ENCODE data around the gene NUCB1. TPM values are rescaled to one million over a fixed set of nuclear protein-coding genes. Genes with fewer than 3 reads are reported as not detected.

The NUCB1 gene
- total RNA-seq, 1 experiment from 2014 or later, result 125 TPM

- Histone ChIP-seq H3K79me1 (ENCODE audit: insufficient read depth, low read depth, low read length, poor library complexity, severe bottlenecking) (no peaks in the 10 kb centered on the region), H3K79me2 (ENCODE audit: insufficient read depth, low read length) (no peaks in the 10 kb centered on the region), H3K56ac (ENCODE audit: insufficient read length, low read depth, low read length) (no peak overlapping the region), H2AFZ (ENCODE audit: low read length) (no peak overlapping the region), H3K4me2 (ENCODE audit: insufficient read depth, insufficient read length, low read length) (no peak overlapping the region), H2AK5ac (ENCODE audit: insufficient read length, low read length) (no peak overlapping the region), H4K8ac (replicated peaks; ENCODE audit: insufficient read length, low read depth, low read length) (no peak overlapping the region), H3K14ac (ENCODE audit: insufficient read depth, low read length) (no peak overlapping the region), H4K91ac (ENCODE audit: insufficient read length, low read depth, low read length) (no peak overlapping the region), H3K18ac (ENCODE audit: insufficient read length, low read depth, low read length) (no peak overlapping the region), H3K9me3 (ENCODE audit: control insufficient read depth, low read depth, low read length) (no peaks in the 10 kb centered on the region), H3K4ac (ENCODE audit: low read depth, low read length) (no peak overlapping the region), H4K5ac (ENCODE audit: insufficient read length, low read depth, low read length) (no peak overlapping the region), H2BK20ac (ENCODE audit: low read depth, low read length, poor library complexity, severe bottlenecking) (no peak overlapping the region), H3K23ac (ENCODE audit: insufficient read length, low read depth, low read length) (no peak overlapping the region), H2BK15ac (ENCODE audit: low read depth, low read length) (no peak overlapping the region), H2BK5ac (ENCODE audit: insufficient read length, low read length) (no peak overlapping the region), H3K23me2 (ENCODE audit: insufficient read length, low read depth, low read length, poor library complexity, severe bottlenecking) (no peaks in the 10 kb centered on the region), H3K9ac (ENCODE audit: extremely low read depth, insufficient read length, low read length) (no peak overlapping the region), H4K20me1 (ENCODE audit: control insufficient read depth, insufficient read depth, insufficient read length) (no peaks in the 10 kb centered on the region), H3K4me1 (ENCODE audit: insufficient read depth, low read length) (no peaks in the 10 kb centered on the region; the same call in 1 of the 2 replicates), H3K27me3 (ENCODE audit: insufficient read depth, low read length) (no peaks in the 10 kb centered on the region), H2BK120ac (ENCODE audit: low read depth, low read length, poor library complexity, severe bottlenecking) (no peak overlapping the region), H3T11ph (ENCODE audit: low read length) (no peak overlapping the region), H2BK12ac (ENCODE audit: insufficient read length, low read depth, low read length) (no peak overlapping the region), H3K27ac (ENCODE audit: insufficient read length, low read depth, low read length) (no peak overlapping the region)
- no peak overlapping the region for H3K4me3 Mint-ChIP-seq
- 100% methylated on average over 3 of the region's 6 CpGs for WGBS (ENCODE audit: extremely low coverage, insufficient read length, low lambda C conversion rate)
- no peaks in the 10 kb centered on the region for H3K27me3 Mint-ChIP-seq (ENCODE audit: low read depth)
- no peaks in the 10 kb centered on the region for H3K9me3 Mint-ChIP-seq
- no peak overlapping the region for H3K27ac Mint-ChIP-seq
- DNase-seq, result no peak
- no peak for TF ChIP-seq CTCF (conservative IDR thresholded peaks at IDR 0.05)
- H3K4me1 Mint-ChIP-seq, result peaks cover 3 to 10% of the 10 kb centered on the region in 2 experiments
- H3K36me3 Mint-ChIP-seq (ENCODE audit: insufficient read depth in 1 of 3, low read depth in 3 of 3), result peaks cover 0 to 29% (median 2%) of the 10 kb centered on the region in 3 experiments; a peak in 4 of 7 replicates
Measured at GRCh38 chr19:48856921-48857320, 43.2 kb upstream of the NUCB1 start.

Data from H9 (cell line).